B cell (primary cell): ENCODE measurements around the gene KRTAP17-1. TPM values are rescaled to one million over a fixed set of nuclear protein-coding genes. Genes with fewer than 3 reads are reported as not detected.

Experiments used
- ATAC-seq: fragments of 200-7000 bp; cut with Tn5 transposase; one replicate; pipeline ENCODE4 v1.10.0; 2021; ENCODE audit warnings: low read depth, mild to moderate bottlenecking, moderate number of reproducible peaks, moderate library complexity
- CTCF ChIA-PET: fragments of 350-600 bp; sonication (Branson Sonifier 250); formaldehyde crosslinking; loops from one replicate; lab custom pipeline; 2021; ENCODE audit warnings: antibody characterized with exemption, inconsistent platforms; lab: Charles Lee
- POLR2A ChIA-PET: fragments of 350-600 bp; sonication (Branson Sonifier 250); formaldehyde crosslinking; loops from one replicate; lab custom pipeline; 2021; ENCODE audit warnings: antibody characterized with exemption; lab: Charles Lee
- DNase-seq: peaks from one replicate; pipeline ENCODE4 v3.0.0; 2013
- H2AFZ ChIP-seq: 2 replicates; pipeline ENCODE4 v1.6.1; 2012; ENCODE audit warnings: mild to moderate bottlenecking, low read depth, low read length; ENCODE audit not compliant: insufficient read depth, poor library complexity, severe bottlenecking
- H3K27ac ChIP-seq, 2 donors: 1 replicate in 1 of 2; 2 replicates in 1 of 2; pipeline ENCODE4 v1.5.1; 2012 to 2013; ENCODE audit warnings: low read length in 2 of 2, mild to moderate bottlenecking in 2 of 2, moderate library complexity in 1 of 2
- H3K27me3 ChIP-seq, 4 experiments: fragments of 200-600 bp in 1 of 4; sonication (generic) in 1 of 4; replicated peaks in 1 of 4; 1 replicate in 2 of 4; 2 replicates in 2 of 4; pipeline versions ENCODE4 v1.6.1 to v1.7.0; 2013 to 2016; ENCODE audit warnings: low read length in 3 of 4, mild to moderate bottlenecking in 2 of 4, mixed read lengths in 1 of 4, moderate library complexity in 1 of 4; ENCODE audit not compliant: insufficient read depth in 4 of 4, control insufficient read depth in 3 of 4; ENCODE audit errors: control extremely low read depth in 1 of 4
- H3K36me3 ChIP-seq, 2 experiments: replicated peaks in 1 of 2; 1 replicate in 1 of 2; 2 replicates in 1 of 2; pipeline versions ENCODE4 v1.6.1 to v1.7.1; 2013; ENCODE audit warnings: low read length in 1 of 2; ENCODE audit not compliant: insufficient read depth in 2 of 2, control insufficient read depth in 1 of 2; ENCODE audit errors: control extremely low read depth in 1 of 2, extremely low read depth in 1 of 2
- H3K4me1 ChIP-seq, 2 donors: fragments of 200-600 bp in 1 of 2; sonication (generic) in 1 of 2; 1 replicate in 1 of 2; 2 replicates in 1 of 2; pipeline versions ENCODE4 v1.5.1 to v1.6.1; 2013 to 2017; ENCODE audit warnings: low read length in 2 of 2; ENCODE audit not compliant: control insufficient read depth in 2 of 2, insufficient read depth in 2 of 2
- H3K4me2 ChIP-seq: replicated peaks from 2 replicates; pipeline ENCODE3; 2012; ENCODE audit warnings: mild to moderate bottlenecking, low read depth, low read length; ENCODE audit not compliant: poor library complexity, severe bottlenecking
- H3K4me3 ChIP-seq, 5 experiments: fragments of 200-600 bp in 1 of 5; sonication (generic) in 1 of 5; 1 replicate in 3 of 5; 2 replicates in 2 of 5; pipeline versions ENCODE4 v1.5.1 to v1.7.0; 2011 to 2016; ENCODE audit warnings: low read length in 4 of 5, mild to moderate bottlenecking in 4 of 5, low read depth in 2 of 5, control low read depth in 1 of 5, moderate library complexity in 1 of 5; ENCODE audit not compliant: insufficient read depth in 1 of 5; ENCODE audit errors: control extremely low read depth in 1 of 5, extremely low read depth in 1 of 5
- H3K79me2 ChIP-seq: fragments of 200-600 bp; sonication (generic); one replicate; pipeline ENCODE4 v1.6.0; 2016; ENCODE audit warnings: low read length; ENCODE audit not compliant: control insufficient read depth, insufficient read depth
- H3K9ac ChIP-seq: fragments of 200-600 bp; sonication (generic); 2 replicates; pipeline ENCODE4 v1.6.1; 2017; ENCODE audit warnings: mild to moderate bottlenecking, low read length, moderate library complexity
- H3K9me3 ChIP-seq, 3 donors: one replicate each; pipeline versions ENCODE4 v1.6.1 to v1.7.1; 2013; ENCODE audit warnings: low read length in 2 of 3; ENCODE audit not compliant: control insufficient read depth in 2 of 3, insufficient read depth in 1 of 3; ENCODE audit errors: control extremely low read depth in 1 of 3
- H4K20me1 ChIP-seq: 2 replicates; pipeline ENCODE4 v1.6.0; 2012; ENCODE audit warnings: mild to moderate bottlenecking, low read length; ENCODE audit not compliant: insufficient read depth, control insufficient read depth, poor library complexity, severe bottlenecking
- H3K27ac Mint-ChIP-seq: one replicate; pipeline ENCODE4 v1.8.0; 2021; ENCODE audit warnings: mixed read lengths
- H3K27me3 Mint-ChIP-seq: one replicate; pipeline ENCODE4 v1.8.0; 2021; ENCODE audit warnings: mixed read lengths
- H3K4me1 Mint-ChIP-seq: one replicate; pipeline ENCODE4 v1.8.0; 2021; ENCODE audit warnings: mixed read lengths
- H3K4me3 Mint-ChIP-seq: one replicate; pipeline ENCODE4 v1.8.0; 2021; ENCODE audit warnings: mixed read lengths
- H3K9me3 Mint-ChIP-seq: one replicate; pipeline ENCODE4 v1.8.0; 2022; ENCODE audit warnings: mixed read lengths; ENCODE audit not compliant: insufficient read depth
- EZH2 ChIP-seq: IDR thresholded peaks from 2 replicates; pipeline ENCODE4 v1.6.1; 2012; ENCODE audit warnings: borderline replicate concordance, low read depth, mild to moderate bottlenecking, moderate library complexity, low read length; ENCODE audit not compliant: insufficient read depth, poor library complexity, severe bottlenecking
- WGBS: methylation state at CpG from one replicate; pipeline ENCODE4 v1.1.5; 2013; ENCODE audit warnings: missing lambda C conversion rate; ENCODE audit not compliant: insufficient coverage; 5-methylcytosine and 5-hydroxymethylcytosine counted together
- intact Hi-C: fragments of 100-400 bp; cut with micrococcal nuclease; formaldehyde crosslinking; loops from one replicate; pipeline ENCODE4 v1.10.0; 2022
- polyA plus RNA-seq: library from polyadenylated mRNA; depleted of rRNA; stranded (reverse); fragments of >200 nt; gene quantifications from 2 replicates; pipeline ENCODE4 v1.2.3, GENCODE V29; 2012
- total RNA-seq, 2 donors: library from RNA; stranded (reverse); fragments of 120-200 nt in 1 of 2; gene quantifications; 1 replicate in 1 of 2; 2 replicates in 1 of 2; pipeline versions ENCODE4 v1.2.3 to v1.2.4, GENCODE V29; 2013 to 2022
- TF ChIP-seq, protein P1 (sequence below): fragments of 200-600 bp; IDR thresholded peaks from one replicate; pipeline ENCODE4 v1.8.0; 2022; ENCODE audit warnings: antibody characterized with exemption, mild to moderate bottlenecking

The KRTAP17-1 gene
- total and polyA plus RNA-seq, 2 donors (not counting 1 experiment from before 2014, with no cell fraction given), result not detected

DNA sequence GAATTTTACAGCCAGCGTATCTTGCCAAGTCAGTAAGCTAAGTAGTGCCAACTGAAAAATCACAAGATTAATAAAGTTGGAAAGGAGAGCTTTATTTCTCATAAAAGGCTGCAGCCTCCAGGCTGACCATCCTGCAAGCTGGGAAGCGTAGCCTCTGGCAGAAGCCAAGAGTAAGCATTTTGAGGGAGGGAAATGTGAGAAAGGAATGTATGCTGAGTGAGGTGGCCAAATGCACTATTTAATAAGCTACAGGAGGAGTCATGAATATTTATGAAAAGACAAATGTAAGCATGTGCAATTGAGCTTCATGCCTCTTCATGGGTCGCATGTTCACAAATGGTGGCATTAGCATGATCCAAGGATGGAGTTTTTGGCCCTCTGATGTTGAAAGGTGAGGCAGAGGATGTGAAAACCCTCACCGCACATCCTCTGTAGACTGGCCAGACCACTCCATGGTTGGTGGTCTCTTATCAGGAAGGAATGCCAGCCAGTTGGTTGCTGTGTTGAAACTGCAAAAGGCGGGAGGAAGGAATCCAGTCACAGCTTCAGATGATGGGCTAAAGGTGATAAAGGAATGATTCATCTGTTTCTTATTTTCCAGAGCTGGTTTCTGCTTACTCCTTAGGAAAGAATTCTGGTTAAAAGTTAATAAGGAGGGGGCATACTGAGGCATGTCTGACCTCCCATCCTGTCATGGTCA, 44.9 kb upstream of the KRTAP17-1 start:
- no peak overlapping the region for H3K9ac ChIP-seq
- H3K4me2 ChIP-seq, result no peak overlapping the region
- no peak overlapping the region for H2AFZ ChIP-seq
- H3K9me3 ChIP-seq, result peaks cover 0 to 3% (median 0%) of the 10 kb centered on the region in 3 donors
- ChIA-PET CTCF (interaction anchor here (0.5 kb wide), 1 partner anchor 741 kb away, joined by 3 read pairs; no protein-coding TSS in a partner anchor), POLR2A (no interaction called here)
- H3K79me2 ChIP-seq, result no peaks in the 10 kb centered on the region
- no peak for DNase-seq
- Mint-ChIP-seq H3K27ac (no peak overlapping the region), H3K4me3 (no peak overlapping the region), H3K9me3 (peaks cover 3% of the 10 kb centered on the region), H3K4me1 (no peaks in the 10 kb centered on the region), H3K27me3 (peaks cover 38% of the 10 kb centered on the region)
- no peaks in the 10 kb centered on the region for H3K4me1 ChIP-seq
- TF ChIP-seq EZH2, result no peak
- TF ChIP-seq, protein P1, sequence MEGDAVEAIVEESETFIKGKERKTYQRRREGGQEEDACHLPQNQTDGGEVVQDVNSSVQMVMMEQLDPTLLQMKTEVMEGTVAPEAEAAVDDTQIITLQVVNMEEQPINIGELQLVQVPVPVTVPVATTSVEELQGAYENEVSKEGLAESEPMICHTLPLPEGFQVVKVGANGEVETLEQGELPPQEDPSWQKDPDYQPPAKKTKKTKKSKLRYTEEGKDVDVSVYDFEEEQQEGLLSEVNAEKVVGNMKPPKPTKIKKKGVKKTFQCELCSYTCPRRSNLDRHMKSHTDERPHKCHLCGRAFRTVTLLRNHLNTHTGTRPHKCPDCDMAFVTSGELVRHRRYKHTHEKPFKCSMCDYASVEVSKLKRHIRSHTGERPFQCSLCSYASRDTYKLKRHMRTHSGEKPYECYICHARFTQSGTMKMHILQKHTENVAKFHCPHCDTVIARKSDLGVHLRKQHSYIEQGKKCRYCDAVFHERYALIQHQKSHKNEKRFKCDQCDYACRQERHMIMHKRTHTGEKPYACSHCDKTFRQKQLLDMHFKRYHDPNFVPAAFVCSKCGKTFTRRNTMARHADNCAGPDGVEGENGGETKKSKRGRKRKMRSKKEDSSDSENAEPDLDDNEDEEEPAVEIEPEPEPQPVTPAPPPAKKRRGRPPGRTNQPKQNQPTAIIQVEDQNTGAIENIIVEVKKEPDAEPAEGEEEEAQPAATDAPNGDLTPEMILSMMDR, result no peak
- no peak for ATAC-seq
- intact Hi-C loops, result no loop called here
- H3K27me3 ChIP-seq, result peaks cover 0 to 12% (median 0%) of the 10 kb centered on the region in 4 experiments
- no peak overlapping the region for H3K27ac ChIP-seq
- H4K20me1 ChIP-seq, result no peaks in the 10 kb centered on the region
- WGBS, result 88% methylated on average over 4 of the region's 5 CpGs
- no peaks in the 10 kb centered on the region for H3K36me3 ChIP-seq
- no peak overlapping the region for H3K4me3 ChIP-seq

DNA sequence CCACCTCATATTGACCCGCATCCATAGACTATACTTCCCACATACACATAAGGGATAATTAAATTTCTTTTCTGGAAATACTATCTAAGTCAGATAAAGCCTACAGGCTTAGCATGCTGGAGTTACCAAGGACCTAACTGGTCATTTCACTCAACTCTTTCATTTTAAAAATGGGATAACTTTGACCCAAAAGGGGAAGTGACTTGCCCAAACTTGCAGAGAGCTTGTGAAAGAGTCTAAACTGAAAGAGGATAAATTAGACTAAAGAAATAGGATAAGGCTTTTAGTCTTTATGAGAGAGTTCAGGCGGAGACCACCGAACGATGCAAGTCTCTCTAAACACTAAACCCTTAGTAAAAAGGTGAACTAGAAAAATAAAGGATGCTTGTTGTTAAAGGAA, 39.0 kb upstream of the KRTAP17-1 start:
- ATAC-seq, result no peak

More for the DNA sequence above, 39.0 kb upstream of the KRTAP17-1 start:
- WGBS, result no CpG with 5 or more reads among the region's 4 CpGs
- H3K4me1 ChIP-seq, result no peaks in the 10 kb centered on the region
- H3K4me3 Mint-ChIP-seq, result no peak overlapping the region
- no peaks in the 10 kb centered on the region for H3K9me3 ChIP-seq
- no peak overlapping the region for H3K4me2 ChIP-seq
- H4K20me1 ChIP-seq, result no peaks in the 10 kb centered on the region
- CTCF ChIA-PET, result no interaction called here
- H3K9ac ChIP-seq, result no peak overlapping the region
- H2AFZ ChIP-seq, result no peak overlapping the region
- no peaks in the 10 kb centered on the region for H3K4me1 Mint-ChIP-seq
- H3K27me3 ChIP-seq, result peaks cover 0 to 10% (median 0%) of the 10 kb centered on the region in 4 experiments
- no peak overlapping the region for H3K27ac Mint-ChIP-seq
- no peaks in the 10 kb centered on the region for H3K79me2 ChIP-seq
- peaks cover 3% of the 10 kb centered on the region for H3K9me3 Mint-ChIP-seq
- no peak for DNase-seq
- POLR2A ChIA-PET, result no interaction called here
- H3K27me3 Mint-ChIP-seq, result peaks cover 35% of the 10 kb centered on the region
- TF ChIP-seq, protein P1, result no peak
- no peak for TF ChIP-seq EZH2
- H3K4me3 ChIP-seq, result no peak overlapping the region
- H3K27ac ChIP-seq, result no peak overlapping the region
- intact Hi-C loops, result no loop called here
- no peaks in the 10 kb centered on the region for H3K36me3 ChIP-seq
